ENCODE data around the gene CLEC2L.

CLEC2L gene

DNA sequence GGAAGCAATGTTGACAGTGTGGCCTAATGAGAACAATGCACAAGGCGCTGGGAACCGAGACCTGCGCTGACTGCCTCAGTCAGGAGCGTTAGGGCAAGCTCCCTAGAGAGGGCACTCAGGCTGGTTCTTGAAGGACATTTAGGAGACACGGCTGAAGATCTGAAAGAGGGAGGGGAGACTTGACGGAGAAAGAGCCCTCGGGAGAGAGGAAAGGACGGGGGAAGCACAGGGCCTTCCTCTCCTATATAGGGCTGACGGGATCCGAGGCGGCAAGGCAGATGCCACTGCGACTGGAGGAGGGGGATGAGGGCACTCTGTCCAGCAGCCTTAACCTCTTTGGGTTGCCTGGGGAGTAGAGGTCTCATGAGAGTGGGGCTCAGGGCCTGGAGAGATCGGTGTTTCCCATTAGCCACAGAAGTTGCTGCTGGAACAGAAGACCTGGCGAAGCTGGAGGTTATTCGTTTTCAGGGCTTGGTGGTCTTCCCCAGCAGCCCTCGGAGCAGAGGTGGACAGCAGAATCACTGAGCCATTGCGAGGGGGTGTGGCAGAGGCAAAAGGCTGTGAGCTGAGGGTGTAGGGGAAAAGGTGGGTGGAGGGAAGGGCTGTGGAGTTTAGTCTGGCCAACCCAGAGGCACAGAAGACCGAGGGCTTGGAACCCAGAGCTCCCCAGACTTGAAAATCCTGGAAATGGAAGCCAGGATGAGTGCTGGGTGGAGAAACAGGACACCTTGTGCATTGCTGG lies 36.0 kb downstream of the CLEC2L start:
- no peak for DNase-seq

DNA sequence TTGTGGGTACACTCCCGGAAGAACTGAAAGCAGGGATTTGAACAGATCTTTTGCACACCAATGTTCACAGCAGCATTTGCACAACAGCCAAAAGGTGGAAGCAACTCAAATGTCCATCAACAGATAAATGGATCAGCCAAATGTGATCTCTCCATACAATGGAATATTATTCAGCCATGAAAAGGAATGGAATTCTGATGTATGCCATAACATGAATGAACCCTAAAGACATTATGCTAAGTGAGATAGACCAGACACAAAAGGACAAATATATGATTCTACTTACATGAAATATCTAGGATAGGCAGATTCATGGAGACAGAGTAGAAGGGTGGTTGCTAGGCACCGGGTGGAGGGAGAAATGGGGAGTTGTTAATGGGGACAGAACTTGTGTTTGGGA lies 36.7 kb downstream of the CLEC2L start:
- no peak for DNase-seq

DNA sequence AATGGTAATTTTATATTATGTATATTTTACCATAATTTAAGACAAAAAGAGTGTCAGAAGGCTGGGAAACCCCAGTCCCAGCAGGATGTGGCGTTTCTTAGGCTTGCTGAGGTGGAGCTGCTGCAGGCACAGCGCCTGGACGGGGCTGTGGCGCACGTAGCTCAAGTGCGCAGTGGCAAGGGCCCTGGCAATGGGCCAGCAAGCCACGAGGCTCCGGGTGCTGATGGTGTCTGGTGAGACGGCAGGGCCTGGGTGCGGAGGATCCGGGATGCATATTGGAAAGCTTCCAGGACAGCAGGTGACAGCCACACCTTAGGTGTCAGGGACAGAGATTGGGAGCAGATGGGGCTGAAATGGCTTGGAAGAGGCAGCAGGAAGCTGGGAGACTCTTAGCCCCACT lies 37.2 kb downstream of the CLEC2L start:
- DNase-seq, result no peak

DNA sequence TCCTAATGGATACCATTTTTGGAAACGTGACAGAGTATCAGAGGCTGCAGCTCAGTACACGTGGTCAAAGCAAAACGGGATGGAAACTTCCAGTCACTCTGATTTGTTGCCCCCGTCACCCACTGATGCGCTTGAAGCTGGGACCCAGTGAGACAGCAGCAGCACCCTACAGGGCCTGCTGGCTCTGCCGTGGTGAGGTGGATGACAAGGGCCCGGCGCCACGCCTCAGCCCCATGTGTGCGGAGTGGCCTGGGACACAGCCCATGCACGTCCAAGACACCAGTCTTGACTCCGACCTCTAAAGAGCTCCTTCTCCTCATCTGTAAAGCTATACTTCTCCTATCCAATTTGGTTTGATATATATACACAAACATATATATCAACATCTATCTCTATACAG lies 39.0 kb downstream of the CLEC2L start:
- no peak for DNase-seq

DNA sequence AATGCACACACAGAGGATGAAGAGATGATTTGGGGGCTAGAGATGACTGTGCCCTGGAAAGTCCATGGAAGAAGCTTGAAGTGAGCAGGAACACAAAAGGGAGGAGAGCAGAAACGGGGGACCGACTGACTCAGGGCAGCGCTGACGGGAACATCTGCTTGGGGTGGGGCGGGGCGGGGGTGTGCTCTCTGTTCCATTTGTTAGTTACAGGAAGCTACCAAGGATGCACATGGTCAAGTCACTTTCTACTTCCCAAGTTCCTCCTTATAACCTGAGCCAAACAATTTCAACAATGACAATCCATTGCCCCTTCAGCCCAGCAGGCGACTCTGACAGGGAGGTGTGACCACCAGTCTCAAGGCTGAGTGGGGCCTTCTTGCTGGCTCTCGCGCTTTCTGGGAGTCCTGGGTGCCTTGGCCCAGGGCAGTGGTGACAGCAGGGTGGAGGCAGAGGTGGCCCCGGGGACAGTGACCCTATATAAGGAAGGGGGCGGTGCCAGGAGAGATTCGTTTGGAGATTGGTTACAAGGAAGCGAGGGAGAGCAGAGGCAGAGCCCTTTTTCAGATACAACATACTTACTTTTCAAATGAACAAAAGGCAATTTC lies 39.6 kb downstream of the CLEC2L start:
- DNase-seq, result no peak

DNA sequence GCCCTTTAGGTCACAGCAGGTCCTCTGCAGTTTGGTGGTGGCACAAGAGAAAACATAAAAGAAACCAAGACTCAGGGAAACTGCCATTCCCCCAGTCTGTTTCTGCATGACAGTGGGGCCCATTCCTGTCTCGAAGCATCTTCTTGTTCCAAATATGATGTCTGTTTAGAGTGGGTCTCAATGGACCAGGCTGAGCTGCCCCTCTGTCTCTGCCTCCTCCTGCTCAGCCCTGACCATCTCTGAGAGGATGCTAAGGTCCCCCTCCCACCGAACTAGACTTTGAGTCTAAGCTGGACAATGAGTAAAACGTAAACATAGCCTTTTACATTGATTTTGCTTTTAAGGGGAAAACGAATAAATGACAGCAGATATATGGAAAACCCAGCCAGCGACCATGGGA lies 40.4 kb downstream of the CLEC2L start:
- no peak for DNase-seq

DNA sequence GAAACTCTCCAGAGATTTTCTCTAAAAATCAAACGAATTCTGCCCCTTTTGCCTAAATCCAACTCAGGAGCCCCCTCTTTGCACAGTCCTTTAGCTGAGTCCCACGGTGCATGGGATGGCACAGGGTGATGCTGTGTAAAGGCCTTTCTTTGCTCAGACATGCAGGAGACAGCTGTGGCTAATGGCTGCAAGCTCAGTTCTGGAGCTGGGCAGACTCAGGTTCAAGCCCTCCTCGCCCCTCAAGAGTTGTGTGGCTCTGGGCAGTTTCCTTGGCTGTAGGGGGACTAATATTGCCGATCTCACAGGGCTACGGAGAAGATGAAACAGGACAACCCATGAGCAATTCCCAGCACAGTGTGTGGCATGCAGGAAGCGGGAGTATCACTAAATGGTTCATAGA lies 42.6 kb downstream of the CLEC2L start:
- DNase-seq, result no peak

DNA sequence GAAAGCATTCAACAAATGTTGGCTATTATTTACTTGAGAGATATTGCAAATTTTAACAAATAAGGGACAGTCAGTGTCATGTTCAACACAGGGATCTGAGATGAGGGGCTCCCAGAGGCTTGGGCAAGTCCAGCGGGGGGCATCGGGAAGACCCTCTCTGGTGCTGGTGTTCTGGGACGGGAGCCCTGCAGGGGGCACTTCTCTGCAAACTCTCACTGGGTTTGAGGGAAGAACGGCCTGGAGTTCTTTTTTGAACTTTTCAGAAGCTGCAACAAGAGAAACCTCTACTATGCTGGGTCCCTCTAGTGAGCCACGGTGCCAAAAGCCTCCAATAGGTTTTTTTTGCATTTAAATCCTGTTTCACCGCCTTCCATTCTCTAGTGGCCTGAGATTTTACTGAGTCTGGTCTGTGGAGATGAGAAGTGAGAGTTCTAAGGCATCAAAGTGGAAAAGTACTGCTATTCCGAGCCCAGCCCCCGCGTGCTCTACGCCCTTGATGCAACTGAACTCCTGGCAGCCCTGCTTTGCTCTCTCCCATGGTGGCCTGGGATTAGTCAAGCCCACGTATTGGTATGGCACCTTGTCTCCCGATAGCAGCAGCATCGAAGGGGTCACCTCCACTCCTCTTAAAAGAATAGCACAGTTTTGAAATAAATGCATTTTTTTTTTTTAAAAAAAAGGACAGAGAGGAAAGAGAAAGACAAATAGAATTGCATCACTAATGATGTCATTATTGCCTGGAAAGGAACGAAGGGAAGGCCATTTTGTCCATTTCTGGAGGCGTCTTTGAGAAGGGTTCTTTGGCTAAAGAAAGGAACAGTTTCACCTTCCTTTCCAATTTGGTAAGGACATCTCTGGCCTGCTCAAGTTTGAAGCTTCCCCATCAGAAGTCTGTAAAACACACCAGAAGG lies 43.5 kb downstream of the CLEC2L start:
- DNase-seq, result no peak

DNA sequence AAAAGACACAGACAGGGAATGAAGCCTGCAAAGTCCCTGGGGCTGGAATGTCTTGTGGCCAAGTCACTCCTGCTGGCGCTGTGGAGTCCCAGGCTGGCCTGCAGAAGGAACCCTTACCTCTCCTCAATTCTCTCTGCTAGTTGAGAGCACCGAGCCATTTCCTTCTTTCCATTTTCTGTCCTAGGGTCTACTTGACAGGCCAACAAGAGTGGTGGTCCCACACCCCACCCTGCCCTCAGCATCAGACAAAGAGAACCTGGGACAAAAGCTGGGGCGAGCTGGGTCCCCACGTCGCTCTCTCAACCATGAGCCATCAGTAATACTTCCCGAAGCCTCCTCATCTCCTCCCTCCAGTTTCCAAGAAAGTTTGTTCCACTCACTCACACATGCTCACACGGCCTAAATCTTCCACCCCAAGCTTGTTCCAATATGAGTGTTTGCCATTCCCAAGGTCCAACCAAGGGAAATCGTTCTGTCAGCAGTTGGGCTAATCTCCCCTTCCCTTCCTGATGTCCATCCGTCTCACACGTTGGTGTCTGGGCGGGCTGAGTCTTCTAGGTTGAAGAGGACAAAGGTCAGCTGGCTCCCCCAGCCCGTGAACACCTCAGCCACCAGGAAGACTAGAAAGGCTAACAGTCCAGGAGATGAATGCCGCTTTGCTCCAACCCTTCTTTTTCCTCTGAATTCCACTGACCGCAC lies 44.3 kb downstream of the CLEC2L start:
- DNase-seq, result no peak

DNA sequence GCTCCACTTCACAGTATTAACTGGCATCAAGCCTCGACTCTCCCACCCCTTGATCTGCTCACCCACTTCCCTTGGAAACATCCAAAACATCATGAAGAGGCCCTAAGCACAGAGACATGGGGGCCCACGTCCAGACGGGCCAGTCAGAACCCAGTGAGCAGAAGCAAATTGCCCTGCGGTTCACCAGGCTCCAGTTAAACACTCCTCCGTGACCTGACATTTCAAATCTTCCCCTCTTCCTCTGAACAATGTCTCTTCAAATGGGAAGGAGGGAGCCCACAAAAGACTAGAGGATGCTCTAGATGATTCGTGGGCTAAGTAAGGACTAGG lies 44.8 kb downstream of the CLEC2L start:
- DNase-seq, result no peak

DNA sequence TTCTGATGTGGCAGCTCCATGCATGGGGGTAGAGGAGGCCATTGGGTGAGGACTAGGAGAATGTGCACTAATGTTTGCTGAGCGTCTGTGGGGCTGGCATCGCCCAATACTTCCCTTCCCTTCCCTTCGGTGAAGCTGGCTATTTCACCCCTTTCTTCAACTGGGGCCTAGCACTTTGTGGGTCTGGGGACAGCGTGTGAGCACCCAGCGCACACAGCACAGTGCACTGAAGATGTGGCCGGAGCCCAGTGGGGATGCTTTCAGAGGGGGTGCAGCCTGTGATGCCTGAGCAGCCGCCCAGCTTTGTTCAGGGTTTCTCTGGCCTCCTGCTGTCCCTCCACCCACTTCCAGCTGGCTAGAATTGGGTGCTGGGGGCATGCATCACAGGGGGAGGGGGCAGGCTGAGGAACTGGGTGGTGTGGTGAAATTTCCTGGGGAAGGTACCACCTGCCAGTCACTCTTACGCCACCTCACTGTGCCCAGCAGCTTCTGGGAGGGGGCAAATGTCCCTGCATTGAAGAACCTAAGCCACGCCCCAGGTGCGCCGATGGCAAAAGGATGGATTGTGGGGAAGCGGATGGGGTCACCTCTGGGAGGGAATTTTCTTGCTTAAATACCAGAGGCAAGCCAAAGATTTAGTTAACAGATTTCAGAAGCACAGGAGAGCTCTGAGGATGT lies 45.5 kb downstream of the CLEC2L start:
- no peak for DNase-seq

DNA sequence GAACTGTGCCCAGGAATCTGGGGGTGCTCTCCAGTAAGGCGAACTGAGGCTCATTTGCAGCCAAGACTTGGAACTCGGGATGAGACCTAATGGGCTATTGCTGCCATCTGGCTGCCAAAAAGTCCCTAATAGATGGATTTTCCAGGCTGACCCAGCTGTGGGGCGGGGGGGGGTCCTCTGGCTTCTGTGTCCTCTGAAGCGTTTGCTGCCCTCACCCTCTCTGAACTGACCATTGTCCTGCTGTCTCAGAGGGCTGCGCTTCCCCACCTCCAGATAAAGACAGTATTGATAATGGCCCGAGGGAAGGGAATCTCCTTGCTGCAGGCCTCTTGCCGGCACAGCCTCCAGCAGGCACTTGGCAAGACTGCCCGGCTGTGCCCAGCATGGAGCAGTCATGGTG lies 46.6 kb downstream of the CLEC2L start:
- no peak for DNase-seq

DNA sequence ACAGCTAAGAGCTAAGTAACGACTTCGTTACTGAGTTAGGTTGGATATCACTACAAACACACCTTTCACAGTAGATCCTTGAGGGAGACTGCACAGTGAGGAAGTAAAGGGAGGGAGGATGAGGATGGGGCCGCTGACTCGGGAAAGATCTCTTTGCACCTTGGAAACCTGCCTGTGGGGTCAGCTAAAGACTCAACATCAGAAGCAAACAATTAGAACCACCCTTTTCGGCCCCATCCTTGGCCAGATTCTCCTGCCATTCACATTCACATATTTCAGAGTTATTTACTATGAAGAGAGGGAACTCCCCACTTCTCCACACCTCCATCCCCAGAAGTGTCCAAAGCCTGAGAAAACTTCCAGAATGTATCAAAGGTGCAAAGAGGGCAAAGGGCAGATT lies 47.1 kb downstream of the CLEC2L start:
- no peak for DNase-seq

DNA sequence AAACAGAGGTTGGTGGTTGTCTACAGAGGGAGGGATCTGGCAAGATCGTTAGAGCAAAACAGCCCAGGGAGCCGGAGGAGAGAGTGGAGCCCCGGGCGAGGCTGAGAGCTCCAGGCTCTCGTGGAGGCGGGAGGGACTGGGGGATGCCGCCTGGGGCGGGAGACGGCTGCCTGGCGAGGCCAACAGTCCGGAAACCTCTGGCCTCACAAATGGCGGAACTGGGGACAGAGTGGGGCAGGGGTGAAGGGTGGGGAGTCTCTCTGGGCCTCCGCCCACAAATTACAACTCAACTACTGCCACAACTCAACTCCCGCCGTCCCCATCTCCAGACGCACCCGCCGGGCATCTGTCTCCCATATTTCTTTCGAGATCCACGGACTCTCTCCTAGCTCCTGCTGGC lies 47.7 kb downstream of the CLEC2L start:
- no peak for DNase-seq

DNA sequence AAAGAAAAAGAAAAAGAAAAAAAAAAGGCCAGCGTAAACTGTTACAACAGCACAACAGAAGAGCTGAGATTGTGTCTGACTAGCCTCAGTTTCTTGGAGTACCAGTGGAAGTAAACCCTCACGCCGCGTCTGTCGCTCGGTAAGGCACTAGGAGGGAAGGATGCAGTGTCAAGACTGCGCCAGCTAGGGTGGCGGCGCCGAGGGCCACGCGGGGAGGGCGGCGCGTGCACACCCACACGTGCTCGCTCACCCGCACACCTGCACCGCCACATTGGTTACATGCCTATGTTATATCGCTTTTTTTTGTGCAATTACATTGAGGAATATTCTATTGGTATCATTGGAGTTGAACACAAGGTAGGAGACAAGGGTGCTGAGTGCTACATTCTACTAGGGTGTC lies 48.2 kb downstream of the CLEC2L start:
- no peak for DNase-seq

DNA sequence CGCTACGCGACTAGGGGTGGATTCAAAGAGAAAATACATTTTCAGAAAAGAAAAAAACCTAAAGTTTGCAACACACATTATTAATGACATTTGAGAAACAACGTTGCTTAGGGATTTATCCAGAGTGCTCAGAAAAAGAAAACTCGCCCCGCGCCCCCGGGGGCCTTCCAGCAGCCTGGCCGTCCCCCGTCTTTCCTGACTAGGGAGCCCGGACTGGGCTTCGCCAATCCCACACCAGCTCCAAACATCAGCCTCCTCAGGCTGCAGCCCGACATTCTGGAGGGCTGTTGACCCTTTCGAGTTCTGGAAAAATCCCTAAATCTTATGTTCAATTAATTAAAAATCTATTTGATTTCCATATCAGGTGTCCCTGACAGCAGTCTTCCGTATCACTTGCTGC lies 48.6 kb downstream of the CLEC2L start:
- DNase-seq, result no peak

DNA sequence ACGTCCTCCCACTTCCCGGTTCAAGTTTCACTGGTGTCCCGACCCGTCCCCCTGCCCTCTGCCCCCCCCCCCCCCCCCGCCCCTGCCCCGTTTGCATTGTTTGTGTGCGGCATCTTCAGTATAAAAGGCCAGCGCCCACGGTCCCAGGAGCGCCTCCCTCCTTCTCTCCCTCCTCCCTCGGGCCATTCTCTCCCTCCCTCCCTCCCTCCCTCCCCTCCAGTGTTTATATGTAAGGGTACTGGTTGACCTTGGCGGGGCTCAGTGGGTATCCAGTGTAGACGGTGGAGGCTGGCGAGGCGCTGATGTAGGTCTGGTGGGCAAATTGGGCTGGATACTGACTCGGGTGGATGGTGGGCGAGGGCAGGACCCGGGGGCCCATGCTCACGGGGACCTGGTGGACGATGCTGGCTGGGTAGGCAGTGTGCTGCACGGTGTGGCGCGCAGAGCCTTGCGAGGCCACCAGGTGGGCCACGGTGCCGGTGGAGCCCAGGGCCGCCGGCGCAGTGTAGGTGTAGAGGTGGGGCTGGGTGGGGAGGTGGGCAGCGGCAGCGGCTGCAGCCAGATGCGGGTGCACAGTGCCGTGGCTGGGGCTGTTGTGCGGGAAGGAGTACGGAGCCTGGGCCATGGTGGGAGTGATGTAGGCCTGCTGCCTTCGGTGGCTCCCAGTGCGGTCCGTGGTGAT lies 49.4 kb downstream of the CLEC2L start:
- DNase-seq, result no peak

DNA sequence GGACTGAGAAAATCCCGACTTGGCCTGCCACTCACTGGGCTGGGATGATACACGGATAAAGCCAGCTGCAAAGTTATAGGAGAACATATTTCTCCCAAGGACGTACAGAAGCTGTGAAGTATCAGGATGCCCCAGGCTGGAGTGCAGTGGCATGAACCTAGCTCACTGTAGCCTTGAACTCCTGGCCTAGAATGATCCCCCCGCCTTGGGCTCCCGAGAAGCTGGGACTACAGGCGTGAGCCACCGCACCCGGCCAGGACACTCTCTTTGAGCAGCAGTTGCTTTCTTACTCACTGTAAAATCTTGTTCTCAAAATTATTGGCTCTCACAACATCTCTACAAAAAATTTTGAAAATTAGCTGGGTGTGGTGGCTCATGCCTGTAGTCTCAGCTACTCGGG lies 50.4 kb downstream of the CLEC2L start:
- DNase-seq, result no peak

DNA sequence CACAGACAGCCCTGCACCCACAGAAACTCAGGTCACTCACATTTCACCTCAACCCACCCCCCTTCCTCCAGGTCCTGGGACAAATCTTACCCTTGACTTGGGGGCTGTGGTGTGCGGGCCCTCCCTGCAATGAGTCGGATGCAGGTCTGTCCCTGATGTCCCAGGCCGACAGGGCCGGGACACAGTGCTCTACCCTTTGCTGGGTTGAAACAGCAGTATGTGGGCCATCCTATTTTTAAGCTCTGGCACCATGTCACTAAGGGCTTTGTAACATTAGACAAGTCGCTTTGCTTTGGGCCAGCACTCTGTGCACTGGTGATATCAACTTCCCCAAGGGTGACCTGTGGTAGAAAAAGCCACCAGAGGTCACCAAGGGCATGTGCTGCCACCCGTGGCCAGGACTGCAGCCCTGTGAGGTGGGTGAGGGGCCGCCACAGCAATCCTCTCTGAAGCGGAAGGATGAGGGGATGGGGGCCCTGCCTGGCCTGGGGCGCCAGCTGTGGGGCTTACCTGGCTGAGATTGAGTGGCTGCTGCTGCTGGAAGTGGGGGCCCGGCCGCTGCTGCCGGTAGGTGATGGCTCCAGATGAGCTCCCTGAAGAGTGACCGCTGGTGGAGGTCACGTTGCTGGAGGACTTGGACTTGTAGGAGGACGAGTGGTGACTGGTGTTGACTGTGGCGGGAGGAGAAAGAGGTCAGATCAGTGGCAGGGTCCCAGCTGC lies 51.3 kb downstream of the CLEC2L start:
- DNase-seq, result no peak

DNA sequence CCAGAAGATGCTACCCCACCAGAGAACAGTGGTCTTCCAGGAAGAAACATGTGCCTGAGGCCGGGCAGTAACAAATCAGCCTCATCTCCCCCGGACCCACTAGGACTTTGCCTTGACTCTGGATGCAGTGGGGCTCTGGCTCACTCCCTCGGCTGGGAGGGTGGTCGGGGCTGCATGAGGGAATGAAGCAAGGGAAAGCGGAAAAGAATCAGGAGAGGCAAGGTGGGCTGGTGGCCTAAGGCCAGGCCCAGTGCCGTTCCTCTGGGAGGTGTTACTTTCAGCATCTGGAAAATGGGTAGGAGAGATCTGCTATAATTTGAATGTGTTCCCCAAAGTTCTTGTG lies 51.8 kb downstream of the CLEC2L start:
- DNase-seq, result no peak

DNA sequence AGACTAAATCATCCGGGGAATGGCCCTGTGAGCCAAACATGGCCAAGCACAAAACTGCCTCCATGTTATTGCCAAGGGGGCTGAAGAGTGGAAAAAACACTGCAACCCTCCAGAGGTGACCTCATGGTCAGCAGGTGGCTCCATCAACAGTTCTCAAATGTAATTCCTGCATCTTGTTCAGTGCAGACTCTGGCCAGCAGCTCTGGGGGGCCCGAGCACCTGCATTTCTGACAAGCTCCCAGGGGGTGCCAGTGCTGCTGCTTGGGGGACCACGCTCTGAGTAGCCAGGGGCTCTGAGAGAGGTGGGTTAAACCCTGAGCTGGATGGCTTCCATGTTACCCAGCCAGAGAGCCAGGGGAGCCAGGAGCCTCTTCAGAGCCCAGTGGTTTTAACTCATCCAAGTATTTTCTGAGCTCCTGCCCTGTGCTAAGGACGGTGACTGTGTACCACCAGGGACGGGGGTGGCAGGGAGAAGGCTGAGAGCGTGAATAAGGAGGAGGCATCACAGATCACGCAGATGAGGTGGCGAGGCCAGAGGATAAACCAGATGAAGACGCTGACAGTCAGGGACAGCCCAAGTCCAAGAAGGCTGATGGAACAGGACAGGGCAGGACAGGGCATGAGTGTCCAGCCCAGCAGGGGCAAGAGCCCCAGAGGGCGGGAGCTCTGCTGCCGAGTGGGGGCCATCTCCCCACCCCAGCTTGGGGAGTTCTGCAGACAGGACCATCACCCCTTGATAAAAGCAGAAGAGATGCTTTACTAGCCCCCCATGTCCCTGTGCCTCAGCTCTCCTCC lies 52.9 kb downstream of the CLEC2L start:
- no peak for DNase-seq
